ENCODE measurements around the gene IFNA1.
A peak's percentile ranks its signal among the peaks of the same experiment; 100 is the strongest.

Gene IFNA1

GRCh38 chr9:21452681-21453080 is 12.4 kb downstream of the IFNA1 start:
- DNase-seq, result no peak
- H3K4me1 ChIP-seq, result no peaks in the 10 kb centered on the region
- no peak overlapping the region for H3K4me3 ChIP-seq (ENCODE audit: low read depth, low read length)
- no peak for TF ChIP-seq CTCF (IDR thresholded peaks at IDR 0.05; ENCODE audit: low read depth, low read length)
- no peaks in the 10 kb centered on the region for H3K36me3 ChIP-seq
- H3K9me3 ChIP-seq, result no peaks in the 10 kb centered on the region
- H3K27me3 ChIP-seq, result no peaks in the 10 kb centered on the region

GRCh38 chr9:21454149-21454548 is 13.9 kb downstream of the IFNA1 start:
- DNase-seq, result no peak
- Histone ChIP-seq H3K9me3 (no peaks in the 10 kb centered on the region), H3K36me3 (no peaks in the 10 kb centered on the region), H3K27me3 (no peaks in the 10 kb centered on the region), H3K4me3 (ENCODE audit: low read depth, low read length) (no peak overlapping the region), H3K4me1 (no peaks in the 10 kb centered on the region)
- no peak for TF ChIP-seq CTCF (IDR thresholded peaks at IDR 0.05; ENCODE audit: low read depth, low read length)

- no peaks in the 10 kb centered on the region for H3K4me1 ChIP-seq
- no peak overlapping the region for H3K4me3 ChIP-seq (ENCODE audit: low read depth, low read length)
- no peak for DNase-seq
- H3K9me3 ChIP-seq, result no peaks in the 10 kb centered on the region
- peak; percentile 63 for TF ChIP-seq CTCF (IDR thresholded peaks at IDR 0.05; ENCODE audit: low read depth, low read length)
- no peaks in the 10 kb centered on the region for H3K36me3 ChIP-seq
- no peaks in the 10 kb centered on the region for H3K27me3 ChIP-seq
These were observed 15.1 kb downstream of the IFNA1 start for GRCh38 chr9:21455320-21455719.

- no peaks in the 10 kb centered on the region for H3K4me1 ChIP-seq
- no peaks in the 10 kb centered on the region for H3K9me3 ChIP-seq
- H3K27me3 ChIP-seq, result no peaks in the 10 kb centered on the region
- no peak overlapping the region for H3K4me3 ChIP-seq (ENCODE audit: low read depth, low read length)
- TF ChIP-seq CTCF (IDR thresholded peaks at IDR 0.05; ENCODE audit: low read depth, low read length), result no peak
- H3K36me3 ChIP-seq, result no peaks in the 10 kb centered on the region
- no peak for DNase-seq
These were observed 21.1 kb downstream of the IFNA1 start for GRCh38 chr9:21461377-21461776.

- no peak for DNase-seq
- no peaks in the 10 kb centered on the region for H3K9me3 ChIP-seq
- no peaks in the 10 kb centered on the region for H3K4me1 ChIP-seq
- TF ChIP-seq CTCF (IDR thresholded peaks at IDR 0.05; ENCODE audit: low read depth, low read length), result no peak
- no peaks in the 10 kb centered on the region for H3K27me3 ChIP-seq
- no peak overlapping the region for H3K4me3 ChIP-seq (ENCODE audit: low read depth, low read length)
- H3K36me3 ChIP-seq, result no peaks in the 10 kb centered on the region
These were observed 24.9 kb downstream of the IFNA1 start for GRCh38 chr9:21465138-21465537.

- Histone ChIP-seq H3K4me1 (no peaks in the 10 kb centered on the region), H3K4me3 (ENCODE audit: low read depth, low read length) (no peak overlapping the region), H3K27me3 (no peaks in the 10 kb centered on the region), H3K9me3 (no peaks in the 10 kb centered on the region), H3K36me3 (no peaks in the 10 kb centered on the region)
- peak; percentile 72 for TF ChIP-seq CTCF (IDR thresholded peaks at IDR 0.05; ENCODE audit: low read depth, low read length)
- DNase-seq, result no peak
These were observed 25.8 kb downstream of the IFNA1 start for GRCh38 chr9:21465859-21466518.
